Right cardiac atrium (tissue), 5 donors: ENCODE data around the gene RHOF. TPM values are rescaled to one million over a fixed set of nuclear protein-coding genes. Genes with fewer than 3 reads are reported as not detected.

Source experiments
- ATAC-seq, 2 donors: fragments of 200-7000 bp; cut with Tn5 transposase; one replicate each; pipeline versions ENCODE4 v1.8.0 to v1.9.1; 2020; ENCODE audit warnings: moderate library complexity in 2 of 2, mild to moderate bottlenecking in 1 of 2
- DNase-seq, 3 donors: peaks; one replicate each; pipeline ENCODE4 v3.0.0-alpha.2; 2020
- H3K27ac ChIP-seq: one replicate; pipeline ENCODE4 v1.5.1; 2013; ENCODE audit warnings: mild to moderate bottlenecking, low read length, control low read depth, moderate library complexity
- H3K27me3 ChIP-seq: one replicate; pipeline ENCODE4 v1.6.1; 2013; ENCODE audit not compliant: control insufficient read depth, insufficient read depth
- H3K4me1 ChIP-seq: one replicate; pipeline ENCODE4 v1.6.1; 2013; ENCODE audit warnings: low read length; ENCODE audit not compliant: control insufficient read depth, insufficient read depth
- H3K4me3 ChIP-seq: one replicate; pipeline ENCODE4 v1.5.1; 2013; ENCODE audit warnings: low read length, control low read depth
- H3K9me3 ChIP-seq: one replicate; pipeline ENCODE4 v1.6.1; 2013; ENCODE audit warnings: low read length; ENCODE audit not compliant: control insufficient read depth
- WGBS: extraction: QIAGEN DNeasy Blood & Tissue Kit; methylation state at CpG from one replicate; pipeline ENCODE4 v1.1.7; 2013; 5-methylcytosine and 5-hydroxymethylcytosine counted together
- intact Hi-C, 4 donors: fragments of 100-400 bp; cut with DNase I; formaldehyde crosslinking; loops; one replicate each; pipeline versions ENCODE4 v1.11.0 to v1.14.0; 2022 to 2023
- polyA plus RNA-seq: library from polyadenylated mRNA; stranded (reverse); fragments of 200-250 nt; gene quantifications from one replicate; pipeline ENCODE4 v1.2.3, GENCODE V29; 2013
- total RNA-seq, 4 donors: library from RNA; stranded (reverse); fragmentation: NEBNext Ultra II Directional; extraction: Animal tissue kit (Norgen Biotek cat#: 25700); gene quantifications; one replicate each; pipeline ENCODE4 v1.2.1, GENCODE V29; 2021
- donor health status: healthy with polysubstance abuse.
- donor health status: DM: no; HTN: yes; CAD: no.
- donor health status: DM: no; HTN: no; CAD: no.
- donor health status: DM: no; HTN: yes; CAD: no; lungs with severe emphysema.
- donor health status: DM: yes; HTN: yes; CAD: no.

Gene RHOF
- total and polyA plus RNA-seq, 5 donors = 11.2 to 23.3 (median 21.7) TPM

DNA sequence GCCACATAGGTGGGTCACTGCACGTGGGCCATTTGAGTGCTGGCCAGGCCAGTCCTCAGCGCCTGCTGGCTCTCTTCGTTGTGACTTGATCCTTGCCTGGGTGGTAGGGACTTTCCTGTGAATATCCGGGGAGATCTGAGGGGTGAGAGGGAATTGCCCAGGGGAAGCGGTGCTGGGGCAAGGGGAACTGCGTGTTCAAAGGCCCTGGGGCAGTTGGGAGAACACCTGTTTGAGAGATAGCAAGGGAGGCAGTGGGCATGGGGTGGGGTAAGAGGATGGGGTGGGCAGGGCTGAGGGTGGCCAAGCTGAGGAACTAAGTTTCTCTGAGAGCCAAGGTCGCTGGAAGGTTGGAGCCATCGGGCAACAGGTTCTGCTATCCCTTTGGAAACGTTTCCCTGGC, 35.3 kb upstream of the RHOF start:
- H3K27ac ChIP-seq = no peak overlapping the region
- ATAC-seq = no peak
- no peak for DNase-seq
- H3K4me3 ChIP-seq = no peak overlapping the region
- WGBS = 89% methylated on average over 9 of the region's 9 CpGs
- H3K27me3 ChIP-seq = no peaks in the 10 kb centered on the region
- H3K4me1 ChIP-seq = no peaks in the 10 kb centered on the region
- H3K9me3 ChIP-seq = no peaks in the 10 kb centered on the region
- intact Hi-C loops = no loop called here

DNA sequence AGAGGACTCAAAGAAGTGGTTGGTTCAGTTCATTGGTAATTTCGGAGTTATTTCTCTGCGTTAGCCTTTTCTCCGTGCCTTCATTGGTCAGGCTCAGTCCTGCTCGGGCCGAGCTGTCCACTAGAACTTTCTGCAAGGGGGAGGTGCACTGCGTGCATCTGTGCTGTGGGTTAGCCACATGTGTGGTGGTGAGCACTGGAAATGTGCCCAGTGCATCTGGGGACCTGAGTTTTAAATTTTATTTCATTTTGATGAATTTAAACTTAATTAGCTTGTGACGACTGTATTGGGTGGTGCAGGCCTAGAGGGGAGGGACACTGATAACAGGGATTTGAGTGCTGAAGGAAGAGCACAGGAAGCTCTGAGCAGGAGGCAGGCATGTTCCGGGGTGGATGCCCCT, 34.8 kb upstream of the RHOF start:
- no peaks in the 10 kb centered on the region for H3K27me3 ChIP-seq
- no peaks in the 10 kb centered on the region for H3K9me3 ChIP-seq
- no peak overlapping the region for H3K4me3 ChIP-seq
- 92% methylated on average over 8 of the region's 8 CpGs for WGBS
- no peaks in the 10 kb centered on the region for H3K4me1 ChIP-seq
- ATAC-seq (no peak), DNase-seq (no peak)
- intact Hi-C loops = no loop called here
- H3K27ac ChIP-seq = no peak overlapping the region

DNA sequence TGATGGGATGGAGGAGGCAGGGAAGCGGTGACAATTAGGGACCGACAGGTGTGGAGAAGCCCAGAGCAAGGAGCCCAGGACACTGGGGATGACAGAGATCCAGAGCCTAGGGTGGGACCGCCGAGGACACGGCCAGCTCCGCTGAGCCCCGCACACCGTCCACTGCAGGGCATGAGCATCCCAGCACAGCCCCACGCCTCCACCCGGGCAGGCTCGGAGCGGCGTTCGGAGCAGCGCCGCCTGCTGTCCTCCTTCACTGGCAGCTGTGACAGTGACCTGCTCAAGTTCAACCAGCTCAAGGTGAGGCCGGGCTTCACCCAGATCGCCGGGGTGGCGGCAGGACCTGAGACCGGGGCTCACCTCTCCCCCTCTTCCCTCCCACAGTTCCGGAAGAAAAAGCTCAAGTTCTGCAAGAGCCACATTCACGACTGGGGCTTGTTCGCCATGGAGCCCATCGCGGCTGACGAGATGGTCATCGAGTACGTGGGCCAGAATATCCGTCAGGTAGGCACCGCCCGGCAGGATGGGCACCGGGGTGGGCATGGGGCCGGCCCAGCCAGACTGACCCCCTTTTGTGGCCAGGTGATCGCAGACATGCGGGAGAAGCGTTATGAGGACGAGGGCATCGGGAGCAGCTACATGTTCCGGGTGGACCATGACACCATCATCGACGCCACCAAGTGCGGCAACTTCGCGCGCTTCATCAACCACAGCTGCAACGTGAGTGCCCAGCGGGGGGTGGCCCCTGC, 34.0 kb upstream of the RHOF start:
- intact Hi-C loops = no loop called here
- WGBS = 93% methylated on average over 48 of the region's 48 CpGs
- H3K27ac ChIP-seq = no peak overlapping the region
- ATAC-seq (no peak), DNase-seq (no peak)
- H3K4me3 ChIP-seq = no peak overlapping the region
- no peaks in the 10 kb centered on the region for H3K9me3 ChIP-seq
- H3K27me3 ChIP-seq = no peaks in the 10 kb centered on the region
- H3K4me1 ChIP-seq = no peaks in the 10 kb centered on the region

DNA sequence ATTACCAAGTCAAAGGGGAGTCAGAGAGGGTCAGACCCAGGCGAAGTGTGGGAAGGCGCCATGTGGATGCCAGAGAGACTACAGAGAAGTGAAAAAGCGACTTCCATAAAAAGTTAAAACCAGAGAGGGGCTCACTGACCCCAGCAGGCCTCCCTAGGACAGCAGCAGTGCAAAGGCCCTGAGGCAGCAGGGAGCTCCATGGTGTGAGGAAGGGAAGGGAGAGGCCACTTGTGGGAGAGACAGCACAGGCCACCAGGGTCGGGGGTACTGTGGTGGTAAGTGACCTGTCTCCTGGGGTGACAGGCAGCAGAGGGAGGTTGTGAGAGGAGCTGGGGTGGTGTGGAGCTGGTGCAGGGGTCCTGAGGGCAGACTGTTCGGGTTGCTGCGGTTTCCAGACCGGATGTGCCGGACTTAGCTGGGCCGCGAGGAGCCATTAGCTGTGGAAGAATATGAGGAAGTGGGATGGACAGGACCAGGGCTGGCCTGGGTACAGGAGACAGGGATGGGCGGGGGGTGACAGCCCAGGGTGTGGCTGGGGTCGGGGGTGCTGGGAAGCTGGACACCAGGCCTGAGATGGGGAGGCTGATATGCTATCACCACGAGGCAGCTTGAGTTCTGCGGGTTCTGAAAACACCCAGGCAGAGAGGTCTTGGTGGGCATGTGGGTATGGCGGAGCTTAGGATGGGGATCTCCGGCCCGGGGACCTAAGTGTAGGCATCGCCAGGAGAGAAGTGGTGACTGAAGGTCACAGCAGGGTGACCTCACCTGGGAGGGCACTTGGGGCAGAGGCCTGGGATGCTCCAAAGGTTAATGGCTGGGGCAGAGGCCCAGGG, 33.0 kb upstream of the RHOF start:
- Histone ChIP-seq H3K9me3 (no peaks in the 10 kb centered on the region), H3K4me1 (no peaks in the 10 kb centered on the region), H3K27me3 (no peaks in the 10 kb centered on the region), H3K4me3 (no peak overlapping the region), H3K27ac (no peak overlapping the region)
- ATAC-seq = no peak
- DNase-seq = no peak
- intact Hi-C loops = no loop called here
- 82% methylated on average over 18 of the region's 18 CpGs for WGBS

DNA sequence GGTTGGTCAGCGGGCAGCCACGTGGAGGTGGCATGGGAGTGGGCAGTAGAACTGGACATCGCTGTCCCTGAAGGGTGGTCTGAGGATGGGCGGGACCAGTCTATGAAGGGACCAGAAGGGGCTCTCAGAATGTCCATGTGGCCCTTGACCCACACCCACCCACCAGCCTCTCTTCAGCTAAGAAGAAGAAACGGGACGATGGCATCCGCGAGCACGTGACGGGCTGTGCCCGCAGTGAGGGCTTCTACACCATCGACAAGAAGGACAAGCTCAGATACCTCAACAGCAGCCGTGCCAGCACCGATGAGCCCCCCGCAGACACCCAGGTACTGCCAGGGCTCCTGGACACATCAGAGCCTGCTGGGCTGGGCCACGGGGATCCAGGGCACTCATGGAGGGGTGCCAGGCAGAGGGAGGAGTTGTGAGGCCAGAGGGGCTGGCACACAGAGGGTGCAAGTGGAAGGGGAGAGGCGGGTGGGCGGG, 31.6 kb upstream of the RHOF start:
- Histone ChIP-seq H3K4me1 (no peaks in the 10 kb centered on the region), H3K27me3 (no peaks in the 10 kb centered on the region), H3K9me3 (no peaks in the 10 kb centered on the region), H3K27ac (no peak overlapping the region), H3K4me3 (no peak overlapping the region)
- DNase-seq (peak in 2 of 3 donors; percentile 66 to 76), ATAC-seq (peak in 1 of 2 donors; percentile 24)
- intact Hi-C loops = no loop called here
- 87% methylated on average over 18 of the region's 18 CpGs for WGBS

DNA sequence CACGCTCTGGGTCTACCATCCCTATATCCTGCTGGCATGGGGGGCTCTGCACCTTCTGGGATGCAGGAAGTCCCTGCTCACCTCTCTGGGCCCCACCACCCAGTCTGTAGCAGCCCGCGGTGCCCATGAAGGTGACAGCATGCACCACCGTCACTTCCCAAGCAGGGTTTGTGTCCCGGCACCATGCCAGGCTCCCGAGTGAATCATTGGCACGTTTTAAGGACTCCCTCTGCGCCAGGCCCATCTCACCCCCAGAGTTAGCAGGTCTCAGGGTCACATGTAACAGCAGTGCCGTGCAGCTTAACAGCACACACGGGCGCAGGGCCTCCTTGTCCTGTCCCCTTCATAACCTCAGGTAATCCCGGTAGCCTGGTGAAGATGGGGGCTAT, 30.2 kb upstream of the RHOF start:
- DNase-seq (no peak), ATAC-seq (no peak)
- Histone ChIP-seq H3K4me3 (no peak overlapping the region), H3K4me1 (no peaks in the 10 kb centered on the region), H3K27me3 (no peaks in the 10 kb centered on the region), H3K9me3 (no peaks in the 10 kb centered on the region), H3K27ac (no peak overlapping the region)
- intact Hi-C loops = no loop called here
- 76% methylated on average over 12 of the region's 12 CpGs for WGBS

DNA sequence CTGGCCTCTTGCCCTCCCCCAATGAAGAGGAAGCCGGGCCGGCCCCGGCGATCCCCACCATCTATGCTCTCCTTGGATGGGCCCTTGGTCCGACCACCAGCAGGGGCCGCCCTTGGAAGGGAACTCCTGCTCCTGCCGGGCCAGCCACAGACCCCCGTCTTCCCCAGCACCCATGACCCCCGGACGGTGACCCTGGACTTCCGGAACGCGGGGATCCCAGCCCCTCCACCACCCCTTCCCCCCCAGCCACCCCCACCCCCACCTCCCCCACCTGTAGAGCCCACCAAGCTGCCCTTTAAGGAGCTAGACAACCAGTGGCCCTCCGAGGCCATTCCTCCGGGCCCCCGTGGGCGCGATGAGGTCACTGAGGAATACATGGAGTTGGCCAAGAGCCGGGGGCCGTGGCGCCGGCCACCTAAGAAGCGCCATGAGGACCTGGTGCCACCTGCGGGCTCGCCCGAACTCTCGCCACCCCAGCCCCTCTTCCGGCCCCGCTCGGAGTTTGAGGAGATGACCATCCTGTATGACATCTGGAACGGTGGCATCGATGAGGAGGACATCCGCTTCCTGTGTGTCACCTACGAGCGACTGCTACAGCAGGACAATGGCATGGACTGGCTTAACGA, 29.7 kb upstream of the RHOF start:
- Histone ChIP-seq H3K4me1 (no peaks in the 10 kb centered on the region), H3K27ac (no peak overlapping the region), H3K9me3 (no peaks in the 10 kb centered on the region), H3K27me3 (no peaks in the 10 kb centered on the region), H3K4me3 (no peak overlapping the region)
- WGBS = 84% methylated on average over 36 of the region's 36 CpGs
- intact Hi-C loops = no loop called here
- DNase-seq (peak in 1 of 3 donors; percentile 70), ATAC-seq (peak in 1 of 2 donors; percentile 14)

DNA sequence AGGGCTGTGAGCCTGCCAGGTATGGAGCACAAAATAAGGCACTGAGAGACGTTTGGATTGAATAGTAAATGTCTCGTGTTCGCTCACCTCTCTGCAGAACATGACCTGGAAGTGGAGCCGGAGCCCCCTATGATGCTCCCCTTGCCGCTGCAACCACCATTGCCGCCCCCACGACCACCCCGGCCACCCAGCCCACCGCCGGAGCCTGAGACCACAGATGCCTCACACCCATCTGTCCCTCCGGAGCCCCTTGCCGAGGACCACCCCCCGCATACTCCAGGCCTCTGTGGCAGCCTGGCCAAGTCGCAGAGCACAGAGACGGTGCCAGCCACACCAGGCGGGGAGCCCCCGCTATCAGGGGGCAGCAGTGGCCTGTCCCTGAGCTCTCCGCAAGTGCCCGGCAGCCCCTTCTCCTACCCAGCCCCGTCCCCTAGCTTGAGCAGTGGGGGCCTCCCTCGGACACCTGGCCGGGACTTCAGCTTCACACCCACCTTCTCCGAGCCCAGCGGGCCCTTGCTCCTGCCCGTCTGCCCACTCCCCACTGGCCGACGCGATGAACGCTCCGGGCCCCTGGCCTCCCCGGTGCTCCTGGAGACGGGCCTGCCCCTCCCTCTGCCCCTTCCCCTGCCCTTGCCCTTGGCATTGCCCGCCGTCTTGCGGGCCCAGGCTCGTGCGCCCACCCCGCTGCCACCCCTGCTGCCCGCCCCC, 29.1 kb upstream of the RHOF start:
- H3K9me3 ChIP-seq = no peaks in the 10 kb centered on the region
- WGBS = 88% methylated on average over 39 of the region's 39 CpGs
- H3K27me3 ChIP-seq = no peaks in the 10 kb centered on the region
- DNase-seq = no peak
- H3K4me1 ChIP-seq = no peaks in the 10 kb centered on the region
- H3K27ac ChIP-seq = no peak overlapping the region
- intact Hi-C loops = no loop called here
- ATAC-seq = peak in 1 of 2 donors; percentile 5
- H3K4me3 ChIP-seq = no peak overlapping the region

DNA sequence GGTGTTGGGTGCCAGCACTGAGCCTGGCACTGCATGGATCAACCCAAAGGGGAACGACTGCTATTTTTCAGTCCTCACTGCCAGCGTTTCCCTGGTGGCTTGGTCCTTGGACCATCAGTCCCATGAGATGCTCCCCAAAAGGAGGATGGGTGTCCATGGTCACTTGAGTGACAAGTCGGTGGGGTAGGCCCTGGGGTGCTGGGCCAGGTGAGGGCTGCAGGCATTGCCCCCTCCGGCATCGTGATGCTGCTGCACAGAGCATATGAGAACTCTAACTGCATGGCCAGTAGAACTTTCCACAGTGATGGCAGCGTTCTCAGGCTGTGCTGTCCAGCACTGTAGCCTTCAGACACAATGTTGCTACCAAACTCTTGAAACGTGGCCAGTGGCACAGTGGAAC, 26.6 kb upstream of the RHOF start:
- Histone ChIP-seq H3K27me3 (no peaks in the 10 kb centered on the region), H3K9me3 (no peaks in the 10 kb centered on the region), H3K4me1 (no peaks in the 10 kb centered on the region), H3K27ac (no peak overlapping the region), H3K4me3 (no peak overlapping the region)
- intact Hi-C loops = no loop called here
- ATAC-seq (no peak), DNase-seq (no peak)
- 87% methylated on average over 7 of the region's 7 CpGs for WGBS

DNA sequence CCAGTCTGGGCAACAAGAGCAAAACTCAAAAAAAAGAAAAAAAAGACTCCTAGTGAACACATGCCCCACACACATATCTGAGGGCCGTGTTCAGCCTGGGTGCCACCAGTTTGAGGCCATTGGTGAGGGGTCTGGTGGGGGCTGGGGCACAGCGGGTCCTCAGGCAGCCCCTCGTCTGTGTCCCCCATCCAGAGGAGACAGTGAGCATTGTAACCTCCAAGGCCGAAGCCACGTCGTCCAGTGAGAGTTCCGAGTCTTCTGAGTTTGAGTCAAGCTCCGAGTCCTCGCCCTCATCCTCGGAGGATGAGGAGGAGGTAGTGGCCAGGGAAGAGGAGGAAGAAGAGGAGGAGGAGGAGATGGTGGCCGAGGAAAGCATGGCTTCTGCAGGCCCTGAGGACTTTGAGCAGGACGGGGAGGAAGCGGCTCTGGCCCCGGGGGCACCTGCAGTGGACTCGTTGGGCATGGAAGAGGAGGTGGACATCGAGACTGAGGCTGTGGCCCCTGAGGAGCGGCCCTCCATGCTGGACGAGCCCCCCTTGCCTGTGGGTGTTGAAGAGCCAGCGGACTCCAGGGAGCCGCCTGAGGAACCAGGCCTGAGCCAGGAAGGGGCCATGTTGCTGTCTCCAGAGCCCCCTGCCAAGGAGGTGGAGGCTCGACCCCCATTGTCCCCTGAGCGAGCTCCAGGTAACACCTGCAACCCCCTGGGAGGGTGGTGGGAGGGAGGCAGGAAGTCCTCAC, 25.9 kb upstream of the RHOF start:
- H3K4me3 ChIP-seq = no peak overlapping the region
- WGBS = 90% methylated on average over 22 of the region's 22 CpGs
- no peak overlapping the region for H3K27ac ChIP-seq
- DNase-seq = no peak
- intact Hi-C loops = loop anchor here in 1 of 4 donors (10.0 kb wide), 1 partner anchor 65 kb away; the partner anchor contains the start of gene PSMD9
- no peak for ATAC-seq
- H3K27me3 ChIP-seq = no peaks in the 10 kb centered on the region
- H3K9me3 ChIP-seq = no peaks in the 10 kb centered on the region
- H3K4me1 ChIP-seq = no peaks in the 10 kb centered on the region
